ACHN (cell line): ENCODE measurements around the gene BACH1.

Experiments
- DNase-seq: peaks from one replicate; pipeline ENCODE4 v3.0.0-alpha.2; 2015
- in situ Hi-C: cut with HindIII; loops from 2 replicates; pipeline ENCODE4 v1.10.0; 2017; ENCODE audit warnings: low sequenced_read_pairs, low pct_ligation_motif_present, low pct_unique_long_range_greater_than_20kb

BACH1 gene

DNA sequence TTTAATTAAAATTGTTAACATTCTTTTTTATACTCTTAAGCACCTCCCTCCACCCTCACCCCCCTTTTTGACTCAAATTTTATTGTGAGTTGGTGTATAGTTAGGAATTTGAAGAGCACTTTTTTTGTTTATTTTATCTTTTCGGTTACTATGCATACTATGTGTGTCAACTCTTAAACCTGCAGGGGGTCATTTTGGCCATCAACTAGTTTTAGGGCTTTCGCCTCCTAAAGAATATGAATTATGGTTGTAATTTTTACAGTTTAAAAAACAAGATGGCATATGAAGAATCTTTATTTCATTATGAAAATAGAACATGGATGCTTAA is 9.7 kb downstream of the BACH1 start:
- in situ Hi-C loops = no loop called here
- DNase-seq = no peak

DNA sequence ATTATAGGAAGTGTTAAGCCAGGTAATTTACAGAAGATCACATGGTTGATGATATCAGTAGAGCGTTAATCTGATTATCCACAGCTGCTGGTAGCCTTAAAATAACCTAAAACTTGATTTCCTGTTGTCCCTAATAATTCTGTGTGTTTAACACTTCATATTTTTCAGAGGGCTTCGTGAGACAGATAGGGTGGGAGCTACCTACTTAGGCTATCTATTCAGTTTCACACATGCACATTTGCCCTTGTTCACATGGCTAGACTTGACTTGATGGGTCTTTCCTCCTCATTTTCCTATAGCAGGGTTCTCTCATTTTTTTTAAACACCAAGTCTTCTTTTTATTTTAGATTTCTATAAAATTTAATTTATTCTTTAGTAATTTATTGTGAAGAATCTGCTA is 11.0 kb downstream of the BACH1 start:
- DNase-seq = no peak
- in situ Hi-C loops = no loop called here

DNA sequence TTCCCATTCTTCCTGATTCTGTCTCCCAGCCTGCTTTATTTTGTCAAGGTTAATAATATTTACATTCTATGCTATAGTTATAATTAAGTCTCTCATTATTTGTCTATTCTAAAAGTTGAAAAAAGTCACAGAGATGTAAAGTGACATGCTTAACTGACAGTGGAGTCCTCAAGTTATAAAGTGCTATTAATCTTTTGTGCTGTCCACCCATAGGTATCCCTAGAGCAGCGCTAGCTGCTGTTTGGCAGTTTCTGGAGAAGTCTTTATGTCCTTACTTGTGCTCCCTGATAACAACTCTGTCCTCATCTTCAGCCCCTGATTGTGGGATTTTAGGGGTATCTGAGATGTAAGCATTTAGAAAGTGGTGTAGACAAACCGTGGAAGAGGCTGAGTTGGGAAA is 13.1 kb downstream of the BACH1 start:
- DNase-seq = no peak
- in situ Hi-C loops = no loop called here

DNA sequence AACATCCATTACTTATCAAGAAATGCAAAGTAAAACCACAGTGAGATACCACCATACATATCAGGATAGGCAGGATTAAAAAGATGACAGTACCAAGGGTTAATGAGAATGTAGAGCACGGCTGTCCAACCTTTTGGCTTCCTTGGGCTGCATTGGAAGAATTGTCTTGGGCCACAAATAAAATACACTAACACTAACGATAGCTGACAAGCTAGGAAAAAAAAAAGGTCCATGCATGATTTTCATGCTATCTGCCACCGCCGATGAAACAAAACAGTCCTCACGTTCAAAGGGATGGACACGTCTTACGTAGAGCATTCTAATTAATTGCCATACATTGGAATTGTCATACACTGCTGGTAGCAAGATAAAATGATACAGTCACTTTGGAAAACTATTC is 14.3 kb downstream of the BACH1 start:
- no peak for DNase-seq
- in situ Hi-C loops = no loop called here

DNA sequence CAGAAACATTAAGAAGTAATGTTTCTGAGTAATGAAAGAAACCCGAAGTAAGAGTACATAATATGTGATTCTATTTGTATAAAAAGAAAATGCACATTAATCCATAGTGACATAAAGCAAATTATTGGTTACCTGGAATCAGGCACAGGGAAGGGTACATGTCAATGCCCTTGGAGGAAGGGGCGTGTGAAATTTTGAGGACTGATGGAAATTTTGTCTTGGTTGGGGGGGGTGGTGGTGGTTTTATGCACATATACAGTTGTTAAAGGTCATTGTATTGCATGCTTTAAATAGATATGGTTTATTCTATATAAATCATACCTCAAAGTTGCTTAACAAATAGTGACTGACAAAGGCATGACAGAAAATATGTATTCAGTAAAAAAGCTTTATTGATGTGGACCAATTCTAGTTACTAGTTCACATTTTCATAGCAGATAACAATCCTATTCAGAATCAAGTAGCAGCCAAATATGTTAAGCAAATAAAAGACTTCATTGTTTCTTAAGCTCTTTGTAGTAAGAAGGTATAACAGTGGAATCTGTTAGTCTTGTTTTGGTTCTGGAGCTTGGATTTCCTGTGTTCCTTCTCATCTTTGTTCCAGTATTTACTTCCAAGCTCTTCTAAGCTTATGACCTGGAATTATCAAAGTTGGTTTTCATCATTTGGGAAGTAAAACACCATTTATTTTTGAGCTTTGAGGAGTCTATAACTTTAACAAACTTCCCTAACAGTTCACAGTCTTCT is 15.1 kb downstream of the BACH1 start:
- no peak for DNase-seq
- in situ Hi-C loops = no loop called here

DNA sequence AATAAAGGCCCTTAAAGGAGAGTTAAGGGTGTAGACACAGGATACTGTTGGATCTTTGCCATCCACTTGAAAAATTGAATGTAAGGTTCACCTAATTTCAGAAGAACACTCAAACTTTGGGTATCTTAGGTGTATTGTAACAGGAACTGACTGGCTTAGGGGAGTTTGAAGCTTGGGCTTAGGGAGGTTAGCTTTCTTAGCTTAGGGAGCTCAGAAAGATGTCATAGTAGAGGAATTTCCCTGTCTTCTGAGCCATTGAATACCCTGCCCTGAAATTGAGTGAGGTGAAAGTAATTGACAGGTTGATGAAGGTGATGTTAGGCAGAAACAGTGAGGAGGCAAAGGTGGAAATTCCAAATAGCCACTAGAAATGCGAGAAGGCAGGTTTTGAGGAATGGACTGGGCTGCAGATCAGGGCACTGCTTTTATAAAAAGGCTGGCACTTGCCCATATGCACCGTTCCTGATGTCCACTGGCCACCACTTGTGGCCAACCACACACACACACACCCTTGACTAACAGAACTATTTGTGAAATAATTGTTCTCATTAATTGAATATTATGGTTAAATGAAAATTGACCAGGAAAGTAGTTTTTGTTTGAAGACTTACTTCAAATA is 16.5 kb downstream of the BACH1 start:
- DNase-seq = no peak
- in situ Hi-C loops = no loop called here

DNA sequence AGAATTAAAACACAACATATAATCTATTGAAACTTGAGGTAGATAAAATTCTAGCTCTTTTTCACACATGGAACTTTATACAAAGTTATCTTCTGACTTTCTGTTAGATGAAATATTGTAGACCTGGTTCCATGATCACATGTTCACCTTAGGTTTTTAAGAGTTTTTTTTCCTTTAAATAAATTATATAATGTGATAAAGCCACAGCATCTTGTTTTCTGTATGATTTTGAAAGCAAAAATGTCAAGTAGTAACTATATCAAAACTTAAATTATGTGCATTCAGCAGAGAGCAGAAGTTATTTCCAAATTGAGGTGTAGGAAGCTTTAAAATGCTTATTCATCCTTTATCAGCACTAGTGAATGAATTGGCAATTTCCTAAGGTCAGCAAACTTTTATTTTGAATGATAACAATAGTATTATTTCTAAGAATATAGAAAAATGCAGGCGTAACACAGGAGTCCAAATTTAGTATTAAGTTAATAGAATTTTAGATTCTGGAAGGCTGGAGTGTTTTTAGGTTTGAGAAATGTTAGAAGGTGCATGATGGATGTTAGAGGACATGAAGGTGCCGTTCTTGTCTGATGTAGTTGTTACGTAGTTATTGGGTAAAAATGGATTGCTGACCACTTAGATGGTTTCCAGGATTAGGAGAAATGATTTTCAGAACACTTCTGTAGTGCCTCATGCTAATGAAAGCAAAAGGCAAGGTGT is 17.5 kb downstream of the BACH1 start:
- in situ Hi-C loops = no loop called here
- DNase-seq = no peak

DNA sequence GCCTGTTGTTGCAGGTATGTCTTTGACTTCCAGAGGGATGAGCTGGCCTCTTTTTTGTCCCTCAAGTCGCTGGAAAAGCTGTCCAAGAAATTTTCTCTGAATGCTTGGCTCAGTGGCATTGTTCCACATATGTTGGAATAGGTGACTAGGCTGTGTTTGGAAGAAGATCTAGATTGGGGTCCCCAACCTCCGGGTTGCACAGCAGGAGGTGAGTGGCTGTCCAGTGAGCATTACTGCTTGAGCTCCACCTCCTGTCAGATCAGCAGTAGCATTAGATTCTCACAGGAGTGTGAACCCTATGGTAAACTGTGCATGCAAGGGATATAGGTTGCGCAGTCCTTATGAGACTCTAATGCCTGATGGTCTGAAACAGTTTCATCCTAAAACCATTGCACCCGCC is 18.1 kb downstream of the BACH1 start:
- DNase-seq = no peak
- in situ Hi-C loops = no loop called here

DNA sequence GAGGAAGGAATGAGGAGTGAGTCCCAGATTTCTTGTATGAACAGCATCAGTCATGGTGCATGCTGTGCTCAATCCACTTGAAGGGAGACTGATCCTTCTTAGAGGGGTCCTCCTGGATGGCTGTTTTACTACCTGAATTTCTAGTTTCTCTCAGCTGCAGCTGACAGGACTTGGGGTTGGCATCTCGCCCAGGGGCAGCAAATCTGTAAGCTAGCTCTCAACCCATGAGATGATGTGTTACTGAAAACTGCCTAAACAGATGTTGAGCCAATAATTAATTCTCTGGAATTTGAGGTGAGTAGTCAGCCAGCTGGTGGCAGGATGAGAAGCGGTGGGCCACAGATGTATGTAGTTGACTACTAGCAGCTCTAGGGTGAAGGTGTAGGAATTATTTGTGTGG is 19.6 kb downstream of the BACH1 start:
- peak; percentile 17 for DNase-seq
- in situ Hi-C loops = no loop called here

DNA sequence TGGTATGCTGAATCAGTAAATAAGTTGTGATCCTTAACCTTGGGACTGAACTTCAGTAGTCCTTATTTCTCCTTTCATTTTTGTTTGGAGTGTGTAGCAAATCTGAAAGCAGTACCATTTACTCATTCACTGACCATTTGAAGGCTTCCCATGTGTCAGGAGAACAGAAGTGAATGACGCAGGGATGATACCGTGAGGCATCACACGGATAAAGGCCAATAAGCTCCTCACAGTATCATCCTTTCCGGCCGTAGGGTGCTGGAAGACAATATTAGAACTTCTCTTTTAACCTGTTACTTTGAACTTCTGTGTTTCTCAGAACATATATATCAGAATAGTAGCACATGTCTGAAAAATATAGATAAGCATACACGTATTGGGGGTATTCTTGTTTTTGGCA is 21.3 kb downstream of the BACH1 start:
- in situ Hi-C loops = no loop called here
- DNase-seq = no peak

DNA sequence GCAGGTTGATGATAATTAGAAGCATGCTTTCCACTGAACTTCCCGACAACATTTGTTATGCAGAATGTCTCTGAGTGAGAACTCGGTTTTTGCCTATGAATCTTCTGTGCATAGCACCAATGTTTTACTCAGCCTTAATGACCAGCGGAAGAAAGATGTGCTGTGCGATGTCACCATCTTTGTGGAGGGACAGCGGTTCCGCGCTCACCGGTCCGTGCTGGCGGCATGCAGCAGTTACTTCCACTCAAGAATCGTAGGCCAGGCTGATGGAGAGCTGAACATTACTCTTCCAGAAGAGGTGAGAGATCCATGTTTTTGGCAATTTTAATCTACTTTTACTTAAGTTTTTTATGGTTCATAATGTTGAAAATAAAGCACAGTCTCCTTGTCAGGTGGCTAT is 22.5 kb downstream of the BACH1 start:
- no peak for DNase-seq
- in situ Hi-C loops = no loop called here

DNA sequence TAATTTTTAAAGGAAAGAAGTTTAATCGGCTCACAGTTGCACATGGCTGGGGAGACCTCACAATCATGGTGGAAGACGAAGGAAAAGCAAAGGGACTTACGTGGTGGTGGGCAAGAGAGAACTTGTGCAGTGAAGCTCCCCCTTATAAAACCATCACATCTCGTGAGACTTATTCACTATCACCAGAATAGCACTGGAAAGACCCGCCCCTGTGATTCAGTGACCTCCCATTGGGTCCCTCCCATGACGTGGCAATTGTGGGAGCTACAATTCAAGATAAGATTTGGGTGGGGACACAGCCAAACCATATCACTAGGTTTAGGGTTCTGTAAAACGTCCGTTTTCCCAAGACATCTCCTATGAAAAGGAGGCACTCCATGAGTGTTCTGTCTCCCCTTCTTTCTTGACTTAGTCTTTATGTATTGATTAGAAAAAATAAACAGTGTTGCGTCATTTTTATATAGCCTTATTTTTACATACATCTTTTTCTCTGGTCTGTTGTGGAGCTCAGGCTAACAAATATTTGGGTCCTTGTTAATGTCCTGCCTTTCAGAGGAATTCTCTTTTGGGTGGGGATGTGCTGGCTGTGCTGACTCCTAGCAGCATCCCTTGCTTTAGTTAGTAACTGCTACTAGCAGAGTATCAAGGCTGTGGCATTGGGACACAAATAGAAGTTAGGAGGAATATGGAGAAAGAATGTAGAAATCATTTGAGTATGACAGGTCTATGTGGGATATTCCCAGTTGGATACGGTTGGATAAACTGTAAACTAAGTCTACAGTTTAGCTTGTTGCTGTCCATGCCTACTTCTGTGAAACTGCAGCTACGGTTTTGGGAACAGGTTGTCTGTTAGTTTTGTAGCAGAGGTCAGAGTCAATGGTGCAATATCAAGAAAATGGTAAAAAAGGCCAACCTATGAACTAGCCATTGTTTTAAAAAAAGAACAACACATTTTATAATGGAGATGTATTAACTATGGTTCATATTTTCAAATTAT is 23.5 kb downstream of the BACH1 start:
- in situ Hi-C loops = no loop called here
- DNase-seq = no peak

DNA sequence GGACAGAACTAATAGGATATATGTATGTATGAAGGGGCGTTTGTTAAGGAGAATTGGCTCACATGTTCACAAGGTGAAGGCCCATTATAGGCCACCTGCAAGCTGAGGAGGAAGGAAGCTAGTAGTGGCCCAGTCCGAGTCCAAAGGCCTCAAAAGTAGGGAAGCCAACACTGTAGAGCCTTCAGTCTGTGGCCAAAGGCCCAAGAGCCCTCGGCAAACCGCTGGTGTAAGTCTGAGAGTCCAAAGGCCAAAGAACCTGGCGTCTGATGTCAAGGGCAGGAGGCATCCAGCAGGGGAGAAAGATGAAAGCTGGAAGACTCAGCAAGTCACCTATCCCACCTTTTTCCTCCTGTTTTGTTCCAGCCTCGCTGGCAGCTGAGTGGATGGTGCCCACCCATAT is 24.5 kb downstream of the BACH1 start:
- DNase-seq = no peak
- in situ Hi-C loops = no loop called here

DNA sequence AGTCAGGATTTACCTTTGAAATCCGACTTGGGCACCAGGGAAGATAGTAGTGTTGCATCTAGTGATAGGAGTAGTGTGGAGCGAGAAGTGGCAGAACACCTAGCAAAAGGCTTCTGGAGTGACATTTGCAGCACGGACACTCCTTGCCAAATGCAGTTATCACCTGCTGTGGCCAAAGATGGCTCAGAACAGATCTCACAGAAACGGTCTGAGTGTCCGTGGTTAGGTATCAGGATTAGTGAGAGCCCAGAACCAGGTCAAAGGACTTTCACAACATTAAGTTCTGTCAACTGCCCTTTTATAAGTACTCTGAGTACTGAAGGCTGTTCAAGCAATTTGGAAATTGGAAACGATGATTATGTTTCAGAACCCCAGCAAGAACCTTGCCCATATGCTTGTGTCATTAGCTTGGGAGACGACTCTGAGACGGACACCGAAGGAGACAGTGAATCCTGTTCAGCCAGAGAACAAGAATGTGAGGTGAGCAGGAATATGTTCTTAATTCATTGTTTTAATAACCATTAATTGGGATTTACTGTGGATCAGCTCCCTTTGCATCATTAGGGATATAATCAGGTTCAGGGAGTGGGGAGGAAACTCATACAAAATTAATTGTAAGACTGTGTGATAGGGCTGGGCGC is 28.3 kb downstream of the BACH1 start:
- no peak for DNase-seq
- in situ Hi-C loops = no loop called here

DNA sequence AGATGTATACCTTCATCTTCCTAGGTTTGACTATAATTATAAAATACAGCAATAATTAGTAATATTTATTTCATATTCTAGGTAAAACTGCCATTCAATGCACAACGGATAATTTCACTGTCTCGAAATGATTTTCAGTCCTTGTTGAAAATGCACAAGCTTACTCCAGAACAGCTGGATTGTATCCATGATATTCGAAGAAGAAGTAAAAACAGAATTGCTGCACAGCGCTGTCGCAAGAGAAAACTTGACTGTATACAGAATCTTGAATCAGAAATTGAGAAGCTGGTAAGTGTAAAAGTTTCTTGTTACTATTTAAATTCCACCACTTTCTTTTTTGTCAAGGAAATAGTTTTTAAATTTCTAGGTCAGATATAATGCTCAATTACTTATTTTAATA is 30.7 kb downstream of the BACH1 start:
- no peak for DNase-seq
- in situ Hi-C loops = no loop called here

DNA sequence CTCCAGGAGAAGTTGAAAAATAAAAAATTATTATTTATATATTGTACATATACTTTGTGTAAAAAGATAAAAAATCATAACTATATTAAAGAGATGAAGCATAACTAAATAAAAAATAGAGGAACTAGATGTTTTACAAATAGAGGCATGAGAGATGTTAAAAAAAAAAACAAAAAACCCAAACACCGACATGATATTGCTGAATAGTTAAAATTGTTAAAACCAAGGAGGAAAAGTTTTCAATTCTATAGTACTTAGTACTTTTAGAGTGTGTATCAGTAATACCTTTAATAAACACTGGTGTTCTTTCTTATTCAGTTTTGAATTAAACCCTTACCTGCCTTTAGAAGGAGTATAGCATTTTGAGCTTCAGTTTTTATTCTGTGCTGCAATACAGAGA is 32.1 kb downstream of the BACH1 start:
- in situ Hi-C loops = no loop called here
- DNase-seq = no peak

DNA sequence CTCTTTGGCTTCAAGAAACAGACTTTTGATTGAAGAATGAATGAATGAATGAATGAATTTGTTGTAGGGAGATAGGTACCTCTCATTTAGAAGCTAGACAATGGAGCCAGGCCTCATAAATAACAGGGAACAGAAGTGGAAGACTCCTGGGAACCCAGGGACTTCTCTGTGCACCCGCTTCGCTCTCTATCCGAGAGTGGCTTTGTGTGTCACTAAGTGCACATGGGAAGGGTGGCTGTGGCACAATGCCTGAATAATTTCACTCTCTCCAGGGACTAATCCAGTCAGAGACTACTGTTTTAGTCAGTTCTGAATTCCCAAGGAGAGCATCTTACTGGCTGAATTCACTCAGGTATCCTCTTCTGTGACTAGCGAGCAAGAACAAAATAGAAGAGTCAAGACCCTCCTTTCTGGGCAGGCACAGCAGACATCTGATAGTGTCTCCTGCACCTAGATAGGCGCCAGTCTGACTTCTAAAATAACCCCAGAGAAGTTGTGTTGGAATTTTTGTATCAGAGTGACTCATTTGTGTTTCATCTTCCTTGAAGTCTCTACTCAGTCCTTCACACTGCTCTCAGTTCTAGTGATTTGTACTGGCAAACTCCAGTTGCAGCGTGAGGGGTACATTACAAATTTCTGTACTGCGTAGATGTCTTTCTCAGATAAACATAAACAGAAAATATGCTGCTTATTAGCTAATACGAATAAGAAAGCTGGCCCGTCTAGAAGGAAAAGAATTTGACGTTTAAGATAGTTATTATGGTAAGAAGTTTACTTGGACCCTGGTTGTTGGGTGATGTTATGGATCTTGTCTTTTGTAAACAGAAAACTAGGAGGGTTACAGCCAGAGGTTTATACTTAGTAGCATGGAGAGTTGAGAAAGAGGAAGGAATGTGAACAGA is 34.0 kb downstream of the BACH1 start:
- in situ Hi-C loops = no loop called here
- peak; percentile 45 for DNase-seq

DNA sequence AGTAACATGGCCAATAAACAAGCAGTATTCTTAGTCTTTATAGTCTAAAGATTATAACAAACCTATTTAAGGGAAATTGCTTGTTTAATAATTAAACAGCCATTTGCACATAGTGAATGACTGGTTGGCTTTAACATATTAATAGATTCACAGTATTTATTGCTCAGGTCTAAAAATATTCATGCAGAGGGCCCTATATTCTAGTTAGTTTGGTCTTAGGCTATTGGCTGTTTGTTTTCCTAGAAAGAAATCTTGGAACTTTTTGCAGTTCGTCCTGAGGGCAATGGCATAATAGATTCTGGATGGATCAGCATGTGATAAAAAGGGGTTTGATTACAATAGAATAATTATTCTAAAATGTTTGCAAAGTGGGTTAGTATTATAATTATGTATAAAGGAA is 34.7 kb downstream of the BACH1 start:
- in situ Hi-C loops = no loop called here
- no peak for DNase-seq
